ENCODE results near the gene VSIG10L. TPM values are rescaled to one million over a fixed set of nuclear protein-coding genes. Genes with fewer than 3 reads are reported as not detected.
A peak's percentile ranks its signal among the peaks of the same experiment; 100 is the strongest.

VSIG10L gene
- total RNA-seq, 2 donors from 2014 or later, result 1.1 to 2.1 TPM

DNA sequence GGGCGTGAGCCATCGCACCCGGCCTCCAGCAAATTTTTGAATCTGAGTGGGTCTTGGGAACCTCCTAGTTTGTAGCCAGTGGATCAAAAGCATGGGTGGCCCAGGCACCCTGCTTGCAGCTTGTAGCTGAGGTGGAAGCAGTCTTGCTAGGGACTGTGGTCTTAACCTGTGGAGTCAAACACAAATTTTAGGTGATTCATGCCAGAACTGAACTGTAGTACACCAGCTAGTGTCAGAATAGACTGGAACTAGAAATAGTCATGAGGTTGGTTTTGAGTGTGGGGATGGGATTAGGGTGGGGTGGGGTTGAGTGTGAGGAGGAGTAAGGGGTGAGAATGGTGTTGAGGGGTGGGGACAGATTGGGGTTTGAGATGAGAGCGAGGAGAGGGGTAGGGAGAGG is 40.1 kb upstream of the VSIG10L start:
- TF ChIP-seq, protein P1, sequence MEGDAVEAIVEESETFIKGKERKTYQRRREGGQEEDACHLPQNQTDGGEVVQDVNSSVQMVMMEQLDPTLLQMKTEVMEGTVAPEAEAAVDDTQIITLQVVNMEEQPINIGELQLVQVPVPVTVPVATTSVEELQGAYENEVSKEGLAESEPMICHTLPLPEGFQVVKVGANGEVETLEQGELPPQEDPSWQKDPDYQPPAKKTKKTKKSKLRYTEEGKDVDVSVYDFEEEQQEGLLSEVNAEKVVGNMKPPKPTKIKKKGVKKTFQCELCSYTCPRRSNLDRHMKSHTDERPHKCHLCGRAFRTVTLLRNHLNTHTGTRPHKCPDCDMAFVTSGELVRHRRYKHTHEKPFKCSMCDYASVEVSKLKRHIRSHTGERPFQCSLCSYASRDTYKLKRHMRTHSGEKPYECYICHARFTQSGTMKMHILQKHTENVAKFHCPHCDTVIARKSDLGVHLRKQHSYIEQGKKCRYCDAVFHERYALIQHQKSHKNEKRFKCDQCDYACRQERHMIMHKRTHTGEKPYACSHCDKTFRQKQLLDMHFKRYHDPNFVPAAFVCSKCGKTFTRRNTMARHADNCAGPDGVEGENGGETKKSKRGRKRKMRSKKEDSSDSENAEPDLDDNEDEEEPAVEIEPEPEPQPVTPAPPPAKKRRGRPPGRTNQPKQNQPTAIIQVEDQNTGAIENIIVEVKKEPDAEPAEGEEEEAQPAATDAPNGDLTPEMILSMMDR (IDR thresholded peaks at IDR 0.05), result no peak
- Histone ChIP-seq H3K9ac (ENCODE audit: low read depth in 2 of 2, low read length in 2 of 2) (no peak overlapping the region), H3K36me3 (no peaks in the 10 kb centered on the region), H3K9me3 (no peaks in the 10 kb centered on the region), H3K27me3 (no peaks in the 10 kb centered on the region), H3K4me1 (no peaks in the 10 kb centered on the region), H3K4me3 (no peak overlapping the region), H3K27ac (no peak overlapping the region)
- no peak for DNase-seq
- intact Hi-C loops (cut with DNase I), result no loop called here

DNA sequence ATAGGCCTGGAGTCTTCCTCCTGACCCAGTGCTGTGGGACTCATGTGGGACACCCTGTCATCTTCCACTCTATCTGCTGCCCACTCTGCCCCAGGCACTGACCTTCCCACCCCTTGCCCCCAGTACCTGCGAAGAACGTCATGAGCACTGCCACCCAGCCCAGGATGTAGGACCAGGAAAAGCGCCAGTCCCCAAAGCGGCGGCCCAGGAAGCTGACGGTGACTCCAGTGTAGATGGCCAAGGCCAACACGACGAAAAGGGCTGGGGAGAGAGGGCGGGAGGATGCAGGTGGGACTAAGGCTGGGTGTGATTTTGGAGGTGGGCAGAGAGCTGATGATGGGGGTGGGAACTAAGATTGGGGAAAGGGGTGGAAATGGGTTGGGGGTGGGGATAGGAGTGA is 38.4 kb upstream of the VSIG10L start:
- no peak for DNase-seq

DNA sequence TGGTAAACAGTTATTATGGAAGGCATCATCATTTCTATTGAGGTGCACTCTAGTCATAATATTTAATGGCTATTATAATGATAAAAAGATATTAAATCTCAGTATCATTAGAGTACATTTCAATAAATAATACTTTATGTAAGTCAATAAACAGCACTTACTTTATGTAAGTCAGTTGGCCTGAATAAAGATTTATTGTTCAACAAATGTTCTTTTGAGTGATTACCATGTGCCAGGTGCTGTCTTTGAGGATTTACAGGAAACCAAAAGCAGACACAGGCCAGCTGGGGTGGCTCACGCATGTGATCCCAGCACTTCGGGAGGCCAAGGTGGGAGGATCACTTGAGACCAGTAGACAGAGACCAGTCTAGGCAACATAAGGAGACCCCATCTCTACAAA is 35.5 kb upstream of the VSIG10L start:
- DNase-seq, result no peak
- H3K36me3 ChIP-seq, result no peaks in the 10 kb centered on the region
- H3K9me3 ChIP-seq, result no peaks in the 10 kb centered on the region
- no peak overlapping the region for H3K4me3 ChIP-seq
- H3K27me3 ChIP-seq, result no peaks in the 10 kb centered on the region
- no peak overlapping the region for H3K27ac ChIP-seq
- TF ChIP-seq, protein P1 (IDR thresholded peaks at IDR 0.05), result no peak
- intact Hi-C loops (cut with DNase I), result no loop called here
- H3K9ac ChIP-seq (ENCODE audit: low read depth in 2 of 2, low read length in 2 of 2), result no peak overlapping the region
- no peaks in the 10 kb centered on the region for H3K4me1 ChIP-seq

More for the DNA sequence above, 38.4 kb upstream of the VSIG10L start:
- Histone ChIP-seq H3K9ac (ENCODE audit: low read depth in 2 of 2, low read length in 2 of 2) (no peak overlapping the region), H3K9me3 (no peaks in the 10 kb centered on the region), H3K4me1 (no peaks in the 10 kb centered on the region), H3K27me3 (no peaks in the 10 kb centered on the region), H3K36me3 (no peaks in the 10 kb centered on the region), H3K27ac (no peak overlapping the region), H3K4me3 (no peak overlapping the region)
- intact Hi-C loops (cut with DNase I), result no loop called here
- TF ChIP-seq, protein P1 (IDR thresholded peaks at IDR 0.05), result no peak

DNA sequence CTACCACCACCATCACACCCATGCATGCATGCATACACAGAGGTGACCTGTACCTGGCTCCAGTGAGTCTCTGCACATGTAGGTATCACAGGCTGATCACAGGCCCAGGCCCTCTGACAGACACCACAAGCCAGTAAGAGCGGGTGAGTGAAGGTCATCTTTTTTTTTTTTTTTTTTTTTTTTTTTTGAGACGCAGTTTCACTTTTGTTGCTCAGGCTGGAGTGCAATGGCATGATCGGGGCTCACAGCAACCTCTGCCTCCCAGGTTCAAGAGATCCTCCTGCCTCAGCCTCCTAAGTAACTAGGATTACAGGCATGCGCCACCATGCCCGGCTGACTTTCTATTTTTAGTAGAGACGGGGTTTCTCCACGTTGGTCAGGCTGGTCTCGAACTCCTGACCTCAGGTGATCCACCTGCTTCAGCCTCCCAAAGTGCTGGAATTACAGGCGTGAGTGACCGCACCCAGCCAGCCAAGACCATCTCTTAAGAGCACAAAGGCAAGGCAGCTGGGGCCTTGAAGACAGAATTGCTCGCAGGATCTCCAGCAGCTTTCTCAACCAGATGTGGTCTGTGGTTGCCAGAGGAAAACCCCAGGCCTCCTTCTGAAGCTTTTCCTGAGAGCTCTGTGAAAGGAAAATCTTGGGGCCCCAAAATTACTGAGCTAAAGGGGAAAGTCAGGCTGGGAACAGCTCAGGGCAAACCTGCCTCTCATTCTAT is 33.7 kb upstream of the VSIG10L start:
- no peaks in the 10 kb centered on the region for H3K9me3 ChIP-seq
- no peak overlapping the region for H3K9ac ChIP-seq (ENCODE audit: low read depth in 2 of 2, low read length in 2 of 2)
- DNase-seq, result no peak
- H3K36me3 ChIP-seq, result no peaks in the 10 kb centered on the region
- H3K4me1 ChIP-seq, result no peaks in the 10 kb centered on the region
- TF ChIP-seq, protein P1 (IDR thresholded peaks at IDR 0.05), result no peak
- H3K4me3 ChIP-seq, result no peak overlapping the region
- H3K27ac ChIP-seq, result no peak overlapping the region
- intact Hi-C loops (cut with DNase I), result no loop called here
- no peaks in the 10 kb centered on the region for H3K27me3 ChIP-seq

DNA sequence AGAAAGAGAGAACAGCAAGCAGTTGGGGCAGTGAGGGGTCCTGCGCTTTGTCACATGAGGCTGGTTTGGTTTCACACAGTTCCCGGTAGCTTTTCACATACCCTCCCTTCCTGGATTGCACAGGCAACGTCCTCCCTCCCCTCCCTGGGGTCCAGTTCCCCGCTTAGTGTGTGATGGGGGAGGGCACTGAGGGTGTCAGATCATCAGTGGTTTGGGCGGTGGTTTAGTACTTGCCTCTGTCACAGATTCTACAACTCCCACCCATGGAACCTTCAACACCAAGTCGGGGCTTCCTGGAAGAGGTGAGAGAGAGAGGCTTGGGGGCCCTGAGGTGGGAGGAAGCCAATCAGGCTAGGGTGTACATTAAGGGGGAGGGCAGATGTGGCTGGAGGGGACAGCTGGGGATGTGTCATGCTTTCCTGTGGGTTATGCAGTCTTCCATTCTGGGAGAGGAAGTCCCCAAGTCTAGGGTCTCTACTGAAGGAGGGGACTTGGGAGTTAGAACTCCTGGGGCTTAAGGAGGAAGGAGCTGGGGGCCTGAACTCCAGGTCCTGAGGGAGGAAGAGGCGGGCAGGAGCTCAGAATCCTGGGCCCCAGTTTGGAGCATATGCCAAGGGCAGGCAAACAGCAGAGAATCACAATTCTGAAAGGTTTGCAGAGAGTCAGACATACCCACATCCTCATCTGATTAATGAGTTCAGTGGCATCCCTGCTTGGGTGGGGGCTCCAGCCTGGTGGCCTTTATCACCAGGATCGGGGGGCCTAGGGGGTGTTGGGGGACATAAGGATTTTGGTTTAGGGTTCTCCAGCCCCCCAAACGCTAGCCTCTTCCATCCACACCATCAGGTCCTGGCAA is 30.9 kb upstream of the VSIG10L start, which contains the start of gene NKG7:
TSS of gene NKG7 (minus strand) at position 6 of the 856 bp plus-strand sequence. CDS start 119 bp downstream, outside the sequence.
- Histone ChIP-seq H3K9ac (ENCODE audit: low read depth in 2 of 2, low read length in 2 of 2) (peak within 1 kb of the TSS in 1 of 2 donors; percentile 34), H3K27me3 (no peaks in the 10 kb centered on the region), H3K36me3 (no peaks in the 10 kb centered on the region), H3K4me1 (peaks cover 4% of the 10 kb centered on the region), H3K27ac (peak within 1 kb of the TSS; percentile 17), H3K9me3 (no peaks in the 10 kb centered on the region), H3K4me3 (no peak within 1 kb of the TSS)
- no peak for DNase-seq
- TF ChIP-seq, protein P1 (IDR thresholded peaks at IDR 0.05), result no peak
- intact Hi-C loops (cut with DNase I), result no loop called here

Measured in colonic mucosa (tissue), 4 donors.